ENCODE results near the gene RGL2. TPM values are rescaled to one million over a fixed set of nuclear protein-coding genes. Genes with fewer than 3 reads are reported as not detected.

The RGL2 gene
- total and polyA plus RNA-seq, 2 of the 13 experiments (the other 11 are each of a cell fraction or from before 2014, with no cell fraction given) = 22.9 to 47.4 TPM

DNA sequence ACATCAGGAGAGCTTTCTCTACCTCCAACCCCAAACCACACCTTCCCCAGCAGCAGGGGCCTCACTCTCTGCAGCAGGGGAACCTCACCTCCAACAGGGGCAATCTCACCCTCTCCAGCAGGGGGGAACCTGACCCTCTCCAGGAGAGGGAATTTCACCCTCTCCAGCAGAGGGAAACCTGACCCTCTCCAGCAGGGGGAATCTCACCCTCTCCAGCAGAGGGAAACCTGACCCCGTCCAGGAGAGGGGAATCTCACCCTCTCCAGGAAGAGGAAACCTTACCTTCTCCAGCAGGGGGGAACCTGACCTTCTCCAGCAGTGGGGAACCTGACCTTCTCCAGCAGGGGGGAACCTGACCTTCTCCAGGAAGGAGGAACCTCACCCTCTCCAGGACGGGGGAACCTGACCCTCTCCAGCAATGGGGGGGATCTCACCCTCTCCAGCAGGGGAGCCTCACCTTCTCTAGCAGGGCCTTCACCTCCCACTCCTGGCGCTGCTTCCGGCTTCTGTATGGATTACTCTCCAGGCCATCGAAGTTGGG is 18.7 kb downstream of the RGL2 start (continued):
- TF ChIP-seq SAFB2 (CRISPR knock-in tag; IDR thresholded peaks at IDR 0.05; ENCODE audit: borderline replicate concordance, low read depth) = peak; percentile 42; the same call in 1 of the 2 replicates
- TF ChIP-seq ZNF709 (CRISPR knock-in tag; IDR thresholded peaks at IDR 0.05) = no peak
- TF ChIP-seq IRF2 (CRISPR knock-in tag; IDR thresholded peaks at IDR 0.05) = peak; percentile 53; the same call in 1 of the 2 replicates
- no peak for TF ChIP-seq EED (CRISPR knock-in tag; IDR thresholded peaks at IDR 0.05)
- no peak for TF ChIP-seq ZNF563 (CRISPR knock-in tag; IDR thresholded peaks at IDR 0.05)
- 0 out of 2 replicates have a peak, but pooled peaks have one; percentile 23 for TF ChIP-seq HCFC1 (IDR thresholded peaks at IDR 0.05; ENCODE audit: low read depth, low read length)
- TF ChIP-seq SAP130 (CRISPR knock-in tag; IDR thresholded peaks at IDR 0.05; ENCODE audit: low read depth) = peak; percentile 76
- TF ChIP-seq SALL2 (CRISPR knock-in tag; IDR thresholded peaks at IDR 0.05) = 0 out of 2 replicates have a peak, but pooled peaks have one; percentile 35
- TF ChIP-seq KLF16 (CRISPR knock-in tag; IDR thresholded peaks at IDR 0.05) = peak in 1 of 2 experiments; percentile 50; a peak in 1 of 4 replicates
- TF ChIP-seq DPF2 (CRISPR knock-in tag; IDR thresholded peaks at IDR 0.05; ENCODE audit: borderline replicate concordance, low read depth) = no peak
- peak; percentile 96 for TF ChIP-seq RAD21 (CRISPR knock-in tag; IDR thresholded peaks at IDR 0.05)
- TF ChIP-seq, protein P1, sequence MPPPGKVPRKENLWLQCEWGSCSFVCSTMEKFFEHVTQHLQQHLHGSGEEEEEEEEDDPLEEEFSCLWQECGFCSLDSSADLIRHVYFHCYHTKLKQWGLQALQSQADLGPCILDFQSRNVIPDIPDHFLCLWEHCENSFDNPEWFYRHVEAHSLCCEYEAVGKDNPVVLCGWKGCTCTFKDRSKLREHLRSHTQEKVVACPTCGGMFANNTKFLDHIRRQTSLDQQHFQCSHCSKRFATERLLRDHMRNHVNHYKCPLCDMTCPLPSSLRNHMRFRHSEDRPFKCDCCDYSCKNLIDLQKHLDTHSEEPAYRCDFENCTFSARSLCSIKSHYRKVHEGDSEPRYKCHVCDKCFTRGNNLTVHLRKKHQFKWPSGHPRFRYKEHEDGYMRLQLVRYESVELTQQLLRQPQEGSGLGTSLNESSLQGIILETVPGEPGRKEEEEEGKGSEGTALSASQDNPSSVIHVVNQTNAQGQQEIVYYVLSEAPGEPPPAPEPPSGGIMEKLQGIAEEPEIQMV (CRISPR knock-in tag; IDR thresholded peaks at IDR 0.05; ENCODE audit: low read depth) = no peak
- TF ChIP-seq ARHGAP35 (CRISPR knock-in tag; IDR thresholded peaks at IDR 0.05; ENCODE audit: borderline replicate concordance) = peak; percentile 47; the same call in 1 of the 2 replicates
- no peak for TF ChIP-seq ZNF737 (CRISPR knock-in tag; IDR thresholded peaks at IDR 0.05; ENCODE audit: borderline replicate concordance)
- peak; percentile 98 for TF ChIP-seq SMC3 (IDR thresholded peaks at IDR 0.05; ENCODE audit: low read length)
- TF ChIP-seq ZNF446 (CRISPR knock-in tag; IDR thresholded peaks at IDR 0.05) = no peak
- TF ChIP-seq PHF20 (CRISPR knock-in tag; IDR thresholded peaks at IDR 0.05) = 0 out of 2 replicates have a peak, but pooled peaks have one; percentile 37
- TF ChIP-seq ATF7-NPFF (CRISPR knock-in tag; IDR thresholded peaks at IDR 0.05; ENCODE audit: low read depth) = 0 out of 2 replicates have a peak, but pooled peaks have one; percentile 14
- no peak for TF ChIP-seq ZNF292 (CRISPR knock-in tag; IDR thresholded peaks at IDR 0.05; ENCODE audit: borderline replicate concordance, low read depth)
- TF ChIP-seq HMGA1 (CRISPR knock-in tag; conservative IDR thresholded peaks at IDR 0.05) = no peak
- TF ChIP-seq SMAD3 (CRISPR knock-in tag; IDR thresholded peaks at IDR 0.05) = no peak
- TF ChIP-seq, protein P2, sequence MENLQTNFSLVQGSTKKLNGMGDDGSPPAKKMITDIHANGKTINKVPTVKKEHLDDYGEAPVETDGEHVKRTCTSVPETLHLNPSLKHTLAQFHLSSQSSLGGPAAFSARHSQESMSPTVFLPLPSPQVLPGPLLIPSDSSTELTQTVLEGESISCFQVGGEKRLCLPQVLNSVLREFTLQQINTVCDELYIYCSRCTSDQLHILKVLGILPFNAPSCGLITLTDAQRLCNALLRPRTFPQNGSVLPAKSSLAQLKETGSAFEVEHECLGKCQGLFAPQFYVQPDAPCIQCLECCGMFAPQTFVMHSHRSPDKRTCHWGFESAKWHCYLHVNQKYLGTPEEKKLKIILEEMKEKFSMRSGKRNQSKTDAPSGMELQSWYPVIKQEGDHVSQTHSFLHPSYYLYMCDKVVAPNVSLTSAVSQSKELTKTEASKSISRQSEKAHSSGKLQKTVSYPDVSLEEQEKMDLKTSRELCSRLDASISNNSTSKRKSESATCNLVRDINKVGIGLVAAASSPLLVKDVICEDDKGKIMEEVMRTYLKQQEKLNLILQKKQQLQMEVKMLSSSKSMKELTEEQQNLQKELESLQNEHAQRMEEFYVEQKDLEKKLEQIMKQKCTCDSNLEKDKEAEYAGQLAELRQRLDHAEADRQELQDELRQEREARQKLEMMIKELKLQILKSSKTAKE (CRISPR knock-in tag; IDR thresholded peaks at IDR 0.05; ENCODE audit: borderline replicate concordance) = no peak
- TF ChIP-seq KDM5B (CRISPR knock-in tag; IDR thresholded peaks at IDR 0.05; ENCODE audit: borderline replicate concordance) = 0 out of 2 replicates have a peak, but pooled peaks have one; percentile 16
- no peak for TF ChIP-seq MXD4 (CRISPR knock-in tag; IDR thresholded peaks at IDR 0.05)
- TF ChIP-seq POLR2A (IDR thresholded peaks at IDR 0.05; ENCODE audit: insufficient read depth in 1 of 2, low read depth in 2 of 2, low read length in 2 of 2) = 0 out of 4 replicates have a peak, but pooled peaks of 1 of the 2 experiments have one; percentile 1
- TF ChIP-seq NFKBIZ (CRISPR knock-in tag; IDR thresholded peaks at IDR 0.05) = no peak
- TF ChIP-seq SOX5 (CRISPR knock-in tag; IDR thresholded peaks at IDR 0.05; ENCODE audit: borderline replicate concordance) = 0 out of 2 replicates have a peak, but pooled peaks have one; percentile 10
- TF ChIP-seq, protein P3, sequence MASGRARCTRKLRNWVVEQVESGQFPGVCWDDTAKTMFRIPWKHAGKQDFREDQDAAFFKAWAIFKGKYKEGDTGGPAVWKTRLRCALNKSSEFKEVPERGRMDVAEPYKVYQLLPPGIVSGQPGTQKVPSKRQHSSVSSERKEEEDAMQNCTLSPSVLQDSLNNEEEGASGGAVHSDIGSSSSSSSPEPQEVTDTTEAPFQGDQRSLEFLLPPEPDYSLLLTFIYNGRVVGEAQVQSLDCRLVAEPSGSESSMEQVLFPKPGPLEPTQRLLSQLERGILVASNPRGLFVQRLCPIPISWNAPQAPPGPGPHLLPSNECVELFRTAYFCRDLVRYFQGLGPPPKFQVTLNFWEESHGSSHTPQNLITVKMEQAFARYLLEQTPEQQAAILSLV (CRISPR knock-in tag; IDR thresholded peaks at IDR 0.05; ENCODE audit: borderline replicate concordance) = peak; percentile 58; the same call in 1 of the 2 replicates

Data from HepG2 (cell line).